ENCODE data around the gene IQCM.

GRCh38 chr4:149825336-149825735 lies 9.7 kb upstream of the IQCM start:
- TF ChIP-seq CEBPB (IDR thresholded peaks at IDR 0.05; ENCODE audit: borderline replicate concordance in 1 of 2, low read depth in 2 of 2, low read length in 2 of 2) (no peak), TARDBP (IDR thresholded peaks at IDR 0.05; ENCODE audit: borderline replicate concordance) (no peak), TCF7 (IDR thresholded peaks at IDR 0.05; ENCODE audit: borderline replicate concordance) (no peak), POLR2A (IDR thresholded peaks at IDR 0.05; ENCODE audit: low read depth, low read length) (no peak)
